Gastroesophageal sphincter (tissue), 4 donors: ENCODE data around the gene TNFRSF4. TPM values are rescaled to one million over a fixed set of nuclear protein-coding genes. Genes with fewer than 3 reads are reported as not detected.

ENCODE experiments used
- ATAC-seq: fragments of 150-250 bp; one replicate; pipeline ENCODE4 v1.9.1; 2016; ENCODE audit warnings: mild to moderate bottlenecking, moderate library complexity
- H3K27ac ChIP-seq, 4 donors: fragments of 200-600 bp; sonication (generic) in 3 of 4; 1 replicate in 3 of 4; 2 replicates in 1 of 4; pipeline ENCODE4 v1.5.1; 2016 to 2019
- H3K27me3 ChIP-seq: fragments of 200-600 bp; sonication (generic); one replicate; pipeline ENCODE4 v1.5.1; 2019
- H3K36me3 ChIP-seq, 2 donors: fragments of 200-600 bp; sonication (generic); one replicate each; pipeline ENCODE4 v1.5.1; 2019; ENCODE audit warnings: control low read depth in 1 of 2
- H3K4me1 ChIP-seq, 3 donors: fragments of 200-600 bp; sonication (generic); 1 replicate in 2 of 3; 2 replicates in 1 of 3; pipeline ENCODE4 v1.5.1; 2016 to 2019; ENCODE audit warnings: control low read depth in 2 of 3
- H3K4me3 ChIP-seq, 2 donors: fragments of 200-600 bp; sonication (generic); one replicate each; pipeline ENCODE4 v1.5.1; 2019; ENCODE audit warnings: mild to moderate bottlenecking in 1 of 2, moderate library complexity in 1 of 2
- H3K9me3 ChIP-seq, 3 donors: fragments of 200-600 bp; sonication (generic); one replicate each; pipeline ENCODE4 v1.5.1; 2017 to 2019; ENCODE audit warnings: control low read depth in 2 of 3
- EP300 ChIP-seq: sonication (generic); formaldehyde crosslinking; IDR thresholded peaks from one replicate; pipeline ENCODE4 v1.6.1; 2017; ENCODE audit warnings: antibody characterized with exemption, mild to moderate bottlenecking
- POLR2A ChIP-seq, 2 donors: fragments of 450-650 bp; IDR thresholded peaks; one replicate each; pipeline ENCODE4 v1.6.1; 2017; ENCODE audit warnings: antibody characterized with exemption in 2 of 2, mild to moderate bottlenecking in 2 of 2, moderate library complexity in 1 of 2
- POLR2AphosphoS5 ChIP-seq: sonication (generic); formaldehyde crosslinking; IDR thresholded peaks from one replicate; pipeline ENCODE4 v1.6.1; 2017; ENCODE audit warnings: antibody characterized with exemption
- WGBS, 2 donors: methylation state at CpG; one replicate each; pipeline ENCODE4 v1.1.5; 2018; ENCODE audit warnings: low coverage in 1 of 2; 5-methylcytosine and 5-hydroxymethylcytosine counted together
- total RNA-seq, 4 donors: library from RNA; depleted of rRNA; stranded (reverse); fragments of >200 nt; gene quantifications; one replicate each; pipeline ENCODE4 v1.1.0, GENCODE V29; 2016
- TF ChIP-seq, protein P1 (sequence below), 4 experiments: fragments of 200-600 bp in 2 of 4; fragments of 450-650 bp in 2 of 4; sonication (generic) in 1 of 4; IDR thresholded peaks; one replicate each; pipeline ENCODE4 v1.5.1; 2017 to 2019; ENCODE audit warnings: antibody characterized with exemption in 4 of 4, mild to moderate bottlenecking in 2 of 4, moderate library complexity in 2 of 4

The TNFRSF4 gene
- total RNA-seq, 4 donors from 2014 or later = 0.93 to 1.6 (median 1.3) TPM

DNA sequence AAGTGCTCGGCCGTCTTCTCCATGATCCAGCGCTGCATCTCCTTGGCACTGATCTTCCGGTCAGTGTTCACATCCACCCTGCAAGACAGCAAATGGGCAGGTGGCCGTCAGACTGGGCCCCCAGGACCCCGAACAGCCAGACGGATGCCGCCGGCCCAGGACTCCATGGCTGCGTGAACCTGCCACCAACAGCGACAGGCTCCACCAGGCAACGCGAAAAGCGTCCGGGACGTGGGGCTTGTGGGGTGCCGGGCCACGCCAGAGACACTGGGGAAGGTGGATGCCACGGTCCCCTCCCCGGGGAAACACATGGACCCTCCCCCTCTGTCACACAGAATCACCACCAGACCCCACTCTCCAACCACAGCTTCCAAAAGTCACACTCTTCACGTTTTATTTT, 9.9 kb upstream of the TNFRSF4 start:
- peaks cover 0 to 100% of the 10 kb centered on the region in 2 donors for H3K36me3 ChIP-seq
- no peak overlapping the region for H3K27ac ChIP-seq
- 100% methylated on average over 1 of the region's 21 CpGs; no CpG with 5 or more reads in 1 of the 2 donors for WGBS, 2 donors
- ATAC-seq = no peak
- H3K4me3 ChIP-seq = no peak overlapping the region
- H3K9me3 ChIP-seq = no peaks in the 10 kb centered on the region
- TF ChIP-seq POLR2AphosphoS5 (no peak), POLR2A (IDR thresholded peaks at IDR 0.05) (no peak), EP300 (no peak)
- TF ChIP-seq, protein P1, sequence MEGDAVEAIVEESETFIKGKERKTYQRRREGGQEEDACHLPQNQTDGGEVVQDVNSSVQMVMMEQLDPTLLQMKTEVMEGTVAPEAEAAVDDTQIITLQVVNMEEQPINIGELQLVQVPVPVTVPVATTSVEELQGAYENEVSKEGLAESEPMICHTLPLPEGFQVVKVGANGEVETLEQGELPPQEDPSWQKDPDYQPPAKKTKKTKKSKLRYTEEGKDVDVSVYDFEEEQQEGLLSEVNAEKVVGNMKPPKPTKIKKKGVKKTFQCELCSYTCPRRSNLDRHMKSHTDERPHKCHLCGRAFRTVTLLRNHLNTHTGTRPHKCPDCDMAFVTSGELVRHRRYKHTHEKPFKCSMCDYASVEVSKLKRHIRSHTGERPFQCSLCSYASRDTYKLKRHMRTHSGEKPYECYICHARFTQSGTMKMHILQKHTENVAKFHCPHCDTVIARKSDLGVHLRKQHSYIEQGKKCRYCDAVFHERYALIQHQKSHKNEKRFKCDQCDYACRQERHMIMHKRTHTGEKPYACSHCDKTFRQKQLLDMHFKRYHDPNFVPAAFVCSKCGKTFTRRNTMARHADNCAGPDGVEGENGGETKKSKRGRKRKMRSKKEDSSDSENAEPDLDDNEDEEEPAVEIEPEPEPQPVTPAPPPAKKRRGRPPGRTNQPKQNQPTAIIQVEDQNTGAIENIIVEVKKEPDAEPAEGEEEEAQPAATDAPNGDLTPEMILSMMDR (IDR thresholded peaks at IDR 0.05) = no peak
- H3K4me1 ChIP-seq = peaks cover 0 to 33% (median 0%) of the 10 kb centered on the region in 3 donors
- no peaks in the 10 kb centered on the region for H3K27me3 ChIP-seq

DNA sequence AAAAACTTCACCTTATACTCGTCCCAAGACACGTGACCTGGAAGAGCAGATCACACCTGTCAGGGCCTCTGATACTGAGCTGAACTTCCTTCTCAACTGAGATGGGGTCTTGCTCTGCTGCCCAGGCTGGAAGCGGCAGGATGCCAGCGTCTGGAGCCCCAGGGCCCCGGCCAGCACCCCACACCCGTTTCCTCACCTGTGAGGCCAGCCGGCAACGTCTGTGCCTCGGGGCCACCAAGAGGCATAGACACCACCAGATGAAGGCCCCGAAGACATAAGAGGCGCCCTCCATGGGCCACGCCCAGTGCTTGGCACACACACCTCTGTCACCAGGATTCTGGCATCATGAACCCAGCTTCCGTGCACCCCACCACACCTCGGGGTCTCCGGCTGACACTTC, 9.4 kb upstream of the TNFRSF4 start:
- Histone ChIP-seq H3K27me3 (no peaks in the 10 kb centered on the region), H3K4me3 (no peak overlapping the region), H3K4me1 (peaks cover 0 to 27% (median 0%) of the 10 kb centered on the region in 3 donors), H3K27ac (no peak overlapping the region), H3K9me3 (no peaks in the 10 kb centered on the region), H3K36me3 (peaks cover 0 to 100% of the 10 kb centered on the region in 2 donors)
- TF ChIP-seq, protein P1 (IDR thresholded peaks at IDR 0.05) = no peak
- TF ChIP-seq POLR2A (IDR thresholded peaks at IDR 0.05) (no peak), EP300 (no peak), POLR2AphosphoS5 (no peak)
- 92% methylated on average over 2 of the region's 15 CpGs; no CpG with 5 or more reads in 1 of the 2 donors for WGBS, 2 donors
- ATAC-seq = no peak

DNA sequence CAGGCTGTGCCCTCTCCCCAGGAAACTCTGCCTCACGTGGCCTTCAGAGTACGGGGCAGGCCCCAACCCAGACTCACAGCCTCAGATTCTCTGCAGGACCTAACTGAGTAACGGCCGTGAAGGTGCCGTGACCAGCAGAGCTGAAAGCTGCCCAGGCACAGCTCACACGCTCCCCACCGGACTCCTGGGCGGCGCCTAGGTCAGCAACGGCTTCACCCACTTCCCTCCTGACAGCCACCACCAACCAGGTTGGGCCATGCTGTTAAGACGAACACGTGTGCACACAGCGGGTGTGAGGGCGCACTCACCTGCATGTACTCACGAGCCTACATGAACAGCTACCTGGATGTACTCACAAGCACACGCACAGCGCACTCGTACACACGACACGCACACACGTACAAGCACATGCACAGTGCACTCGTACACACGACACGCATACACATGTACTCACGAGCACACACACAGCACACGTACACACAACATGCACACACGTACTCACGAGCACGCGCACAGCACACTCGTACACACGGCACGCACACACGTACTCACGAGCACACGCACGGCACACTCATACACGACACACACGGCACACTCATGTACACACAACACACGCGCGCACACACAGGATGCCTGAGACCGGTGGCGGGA, 8.7 kb upstream of the TNFRSF4 start:
- Histone ChIP-seq H3K9me3 (no peaks in the 10 kb centered on the region), H3K4me3 (no peak overlapping the region), H3K27ac (no peak overlapping the region), H3K36me3 (peaks cover 0 to 100% of the 10 kb centered on the region in 2 donors), H3K4me1 (peaks cover 0 to 21% (median 0%) of the 10 kb centered on the region in 3 donors), H3K27me3 (no peaks in the 10 kb centered on the region)
- 90 to 96% methylated on average over 12 to 26 of the region's 44 CpGs for WGBS, 2 donors
- TF ChIP-seq, protein P1 (IDR thresholded peaks at IDR 0.05) = no peak
- TF ChIP-seq POLR2A (IDR thresholded peaks at IDR 0.05) (no peak), POLR2AphosphoS5 (no peak), EP300 (no peak)
- no peak for ATAC-seq

DNA sequence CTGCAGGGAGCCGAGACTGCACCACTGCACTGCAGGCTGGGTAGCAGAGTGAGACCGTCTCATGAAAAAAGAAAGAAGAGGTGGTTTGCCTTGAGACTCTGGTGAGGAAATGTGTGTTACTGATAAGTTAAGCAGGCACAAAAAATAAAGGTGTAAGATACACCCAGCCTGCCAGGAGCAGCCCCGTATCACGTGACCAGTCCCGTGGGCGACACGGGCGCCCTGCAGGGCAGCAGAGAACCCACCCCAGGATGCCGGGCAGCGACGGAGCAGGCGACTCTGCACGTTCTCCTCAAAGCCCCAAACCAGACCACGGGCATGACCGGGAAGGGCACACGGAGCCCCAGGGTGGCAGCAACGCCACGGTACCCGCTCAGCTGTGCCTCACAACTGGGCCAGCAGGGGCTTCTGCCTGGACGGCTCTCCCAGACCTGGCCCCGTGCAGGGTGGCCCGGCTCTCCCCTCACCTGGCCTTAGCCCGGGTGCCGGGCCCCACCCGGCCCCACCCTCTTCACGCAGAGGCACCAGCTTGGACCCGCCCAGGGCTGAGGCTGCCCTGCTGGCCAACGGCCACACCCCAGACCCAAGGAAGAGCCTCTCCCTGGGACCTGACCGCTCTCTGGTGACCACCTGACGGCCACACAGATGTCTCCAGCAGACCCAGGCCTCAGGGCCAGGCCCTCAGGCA, 8.1 kb upstream of the TNFRSF4 start:
- 87% methylated on average over 3 of the region's 30 CpGs; no CpG with 5 or more reads in 1 of the 2 donors for WGBS, 2 donors
- peaks cover 0 to 100% of the 10 kb centered on the region in 2 donors for H3K36me3 ChIP-seq
- no peak for ATAC-seq

More for the DNA sequence above, 8.1 kb upstream of the TNFRSF4 start:
- no peaks in the 10 kb centered on the region for H3K27me3 ChIP-seq
- H3K27ac ChIP-seq = no peak overlapping the region
- no peaks in the 10 kb centered on the region for H3K9me3 ChIP-seq
- TF ChIP-seq, protein P1 (IDR thresholded peaks at IDR 0.05) = no peak
- TF ChIP-seq POLR2A (IDR thresholded peaks at IDR 0.05) = no peak
- no peak for TF ChIP-seq EP300
- no peak for TF ChIP-seq POLR2AphosphoS5
- H3K4me3 ChIP-seq = no peak overlapping the region
- peaks cover 0 to 15% (median 0%) of the 10 kb centered on the region in 3 donors for H3K4me1 ChIP-seq
